IgD-negative memory B cell (primary cell): Measurements from ENCODE around the gene RFX5. TPM values are rescaled to one million over a fixed set of nuclear protein-coding genes. Genes with fewer than 3 reads are reported as not detected.

ENCODE experiments used
- polyA plus RNA-seq: library from polyadenylated mRNA; unstranded; fragments of 300-500 nt; fragmentation: Illumina TruSeq; gene quantifications from one replicate; pipeline ENCODE4 v1.2.3, GENCODE V29; 2021

RFX5 gene
- polyA plus RNA-seq, 1 donor from 2014 or later: 106 TPM

Other genes starting within 250 kb of the RFX5 start
- gene SEMA6C, start 200.6 kb downstream of the RFX5 start, polyA plus RNA-seq: not detected
- gene TNFAIP8L2, start 190.6 kb downstream of the RFX5 start, polyA plus RNA-seq: 16.1 TPM
- gene LYSMD1, start 181.3 kb downstream of the RFX5 start, polyA plus RNA-seq: 0.69 TPM
- gene SCNM1, start 181.1 kb downstream of the RFX5 start, polyA plus RNA-seq: 70.1 TPM
- 1.0 TPM for gene TMOD4, start 171.3 kb downstream of the RFX5 start, polyA plus RNA-seq
- 81.0 TPM for gene VPS72, start 157.1 kb downstream of the RFX5 start, polyA plus RNA-seq
- gene PIP5K1A, start 148.7 kb downstream of the RFX5 start, polyA plus RNA-seq: 20.3 TPM
- 252 TPM for gene PSMD4, start 92.5 kb downstream of the RFX5 start, polyA plus RNA-seq
- gene ZNF687, start 65.0 kb downstream of the RFX5 start, polyA plus RNA-seq: 3.0 TPM
- gene PI4KB, start 19.8 kb downstream of the RFX5 start, polyA plus RNA-seq: 67.9 TPM
- not detected for gene SELENBP1, start 25.5 kb upstream of the RFX5 start, polyA plus RNA-seq
- 69.1 TPM for gene PSMB4, start 52.3 kb upstream of the RFX5 start, polyA plus RNA-seq
- 9.4 TPM for gene POGZ, start 112.2 kb upstream of the RFX5 start, polyA plus RNA-seq
- gene CGN, start 164.1 kb upstream of the RFX5 start, polyA plus RNA-seq: not detected
- gene TUFT1, start 193.1 kb upstream of the RFX5 start, polyA plus RNA-seq: 1.6 TPM